Stimulated activated naive CD4-positive, alpha-beta T cell (primary cell): ENCODE results near the gene GPRASP1.
"Not testable (repeated sequence)": the region's sequence is repeated elsewhere in the genome, so short reads cannot be mapped to it uniquely, and the experiment has no call there.

Experiments
- DNase-seq, 6 experiments: peaks; one replicate each; lab custom pipeline; 2025; lab: John Stamatoyannopoulos, UW

GPRASP1 gene

GRCh38 chrX:102651242-102652011 lies at the start of gene GPRASP1:
Gene GPRASP1, plus strand, starts transcription at chrX:102651483. Its CDS starts 2,431 bp downstream, at chrX:102653914.
- DNase-seq = peak; percentile 59 to 78 (median 64)

- DNase-seq = no peak
Observed at GRCh38 chrX:102604327-102604726, 47.0 kb upstream of the GPRASP1 start.

GRCh38 chrX:102606115-102606514 lies 45.2 kb upstream of the GPRASP1 start:
- no peak for DNase-seq

GRCh38 chrX:102610905-102611304 lies 40.4 kb upstream of the GPRASP1 start:
- no peak for DNase-seq

GRCh38 chrX:102624105-102624504 lies 27.2 kb upstream of the GPRASP1 start:
- DNase-seq = no peak

GRCh38 chrX:102627640-102628039 lies 23.6 kb upstream of the GPRASP1 start:
- no peak for DNase-seq

GRCh38 chrX:102637561-102637960 lies 13.7 kb upstream of the GPRASP1 start:
- DNase-seq = no peak

GRCh38 chrX:102650903-102651241 lies 411 bp upstream of the GPRASP1 start:
- DNase-seq = no peak

GRCh38 chrX:102652031-102652688 lies 877 bp downstream of the GPRASP1 start:
- peak; percentile 41 to 77 (median 67) for DNase-seq

GRCh38 chrX:102654696-102655095 lies 3.4 kb downstream of the GPRASP1 start:
- DNase-seq = no peak

- no peak for DNase-seq
Observed at GRCh38 chrX:102658556-102658955, 7.3 kb downstream of the GPRASP1 start.

GRCh38 chrX:102659790-102660757 lies 8.8 kb downstream of the GPRASP1 start:
- peak; percentile 67 to 80 (median 74) for DNase-seq

- not testable (repeated sequence) for DNase-seq
Observed at GRCh38 chrX:102663820-102664219, 12.5 kb downstream of the GPRASP1 start.

- DNase-seq = not testable (repeated sequence)
Observed at GRCh38 chrX:102667034-102667433, 15.8 kb downstream of the GPRASP1 start.

GRCh38 chrX:102669526-102669925 lies 18.2 kb downstream of the GPRASP1 start:
- DNase-seq = no peak

- DNase-seq = no peak
Observed at GRCh38 chrX:102672856-102673255, 21.6 kb downstream of the GPRASP1 start.

- DNase-seq = not testable (repeated sequence)
Observed at GRCh38 chrX:102677479-102677878, 26.2 kb downstream of the GPRASP1 start.

- DNase-seq = no peak
Observed at GRCh38 chrX:102684772-102685520, 33.7 kb downstream of the GPRASP1 start.

GRCh38 chrX:102694749-102695148 lies 43.5 kb downstream of the GPRASP1 start:
- no peak for DNase-seq

GRCh38 chrX:102696306-102696705 lies 45.0 kb downstream of the GPRASP1 start:
- no peak for DNase-seq

- no peak for DNase-seq
Observed at GRCh38 chrX:102697494-102697893, 46.2 kb downstream of the GPRASP1 start.
